ENCODE results near the gene ICAM1.

GRCh38 chr19:10289836-10290356, 19.0 kb downstream of the ICAM1 start, which contains the start of gene ICAM5:
- TF ChIP-seq ZNF274 (IDR thresholded peaks at IDR 0.05; ENCODE audit: low read depth, low read length) (no peak), YY1 (IDR thresholded peaks at IDR 0.05; ENCODE audit: insufficient read depth, insufficient read length) (no peak)
